Retinal pigment epithelial cell (primary cell): ENCODE measurements around the gene KCND3.
A peak's percentile ranks its signal among the peaks of the same experiment; 100 is the strongest.

Source experiments
- DNase-seq: peaks from one replicate; pipeline ENCODE4 v3.0.0-alpha.2; 2010; ENCODE audit warnings: low read depth
- H3K4me3 ChIP-seq: 2 replicates; pipeline ENCODE4 v1.5.1; 2011; ENCODE audit warnings: mild to moderate bottlenecking, low read length, control low read depth, moderate library complexity
- CTCF ChIP-seq: conservative IDR thresholded peaks from 2 replicates; pipeline ENCODE4 v1.5.1; 2011; ENCODE audit warnings: low read depth, low read length, control low read depth, inconsistent platforms

Gene KCND3

GRCh38 chr1:111887385-111887784, 102.1 kb downstream of the KCND3 start:
- H3K4me3 ChIP-seq: no peak overlapping the region
- TF ChIP-seq CTCF: no peak
- no peak for DNase-seq

- no peak for TF ChIP-seq CTCF
- DNase-seq: no peak
- no peak overlapping the region for H3K4me3 ChIP-seq
Measured at GRCh38 chr1:111886741-111887140, 102.7 kb downstream of the KCND3 start.

- DNase-seq: no peak
- H3K4me3 ChIP-seq: no peak overlapping the region
- TF ChIP-seq CTCF: peak; percentile 3
Measured at GRCh38 chr1:111884772-111885443, 104.6 kb downstream of the KCND3 start.

GRCh38 chr1:111882986-111883560, 106.4 kb downstream of the KCND3 start:
- no peak for TF ChIP-seq CTCF
- no peak for DNase-seq
- H3K4me3 ChIP-seq: no peak overlapping the region

GRCh38 chr1:111882559-111882958, 106.9 kb downstream of the KCND3 start:
- no peak overlapping the region for H3K4me3 ChIP-seq
- TF ChIP-seq CTCF: no peak
- DNase-seq: no peak

- DNase-seq: no peak
- TF ChIP-seq CTCF: no peak
- no peak overlapping the region for H3K4me3 ChIP-seq
Measured at GRCh38 chr1:111880881-111881837, 108.3 kb downstream of the KCND3 start.

GRCh38 chr1:111879081-111879480, 110.4 kb downstream of the KCND3 start:
- H3K4me3 ChIP-seq: no peak overlapping the region
- no peak for DNase-seq
- no peak for TF ChIP-seq CTCF
